Neural cell (in vitro differentiated cells): ENCODE results near the gene MEA1.

Experiments
- EP300 ChIP-seq: fragments of 450-650 bp; conservative IDR thresholded peaks from 2 replicates; pipeline ENCODE4 v1.6.1; 2014; ENCODE audit warnings: antibody characterized with exemption, mild to moderate bottlenecking, moderate library complexity; ENCODE audit not compliant: poor library complexity, severe bottlenecking
- EZH2 ChIP-seq: fragments of 200-600, 300-800 bp; shearing (Covaris generic), sonication (generic); IDR thresholded peaks from 2 replicates; pipeline ENCODE4 v1.6.1; 2014; ENCODE audit warnings: antibody characterized with exemption, low read length, borderline replicate concordance, mild to moderate bottlenecking; ENCODE audit not compliant: insufficient read depth, poor library complexity, severe bottlenecking
- MXI1 ChIP-seq: fragments of 450-650 bp; conservative IDR thresholded peaks from 2 replicates; pipeline ENCODE4 v1.6.1; 2014; ENCODE audit warnings: antibody characterized with exemption, mild to moderate bottlenecking; ENCODE audit not compliant: poor library complexity, severe bottlenecking
- POLR2AphosphoS5 ChIP-seq: IDR thresholded peaks from 2 replicates; pipeline ENCODE4 v1.6.1; 2012
- RAD21 ChIP-seq: fragments of 450-650 bp; conservative IDR thresholded peaks from 2 replicates; pipeline ENCODE4 v1.6.1; 2014; ENCODE audit warnings: antibody characterized with exemption, mild to moderate bottlenecking, moderate library complexity
- SMC3 ChIP-seq: fragments of 450-650 bp; conservative IDR thresholded peaks from 2 replicates; pipeline ENCODE4 v1.6.1; 2014; ENCODE audit warnings: antibody characterized with exemption, mild to moderate bottlenecking, moderate library complexity; ENCODE audit not compliant: poor library complexity
- TAF1 ChIP-seq: IDR thresholded peaks from 2 replicates; pipeline ENCODE4 v1.6.1; 2012; ENCODE audit warnings: low read depth
- TF ChIP-seq, protein P1 (sequence below): fragments of 450-650 bp; IDR thresholded peaks from 2 replicates; pipeline ENCODE4 v1.5.1; 2014; ENCODE audit warnings: antibody characterized with exemption, mild to moderate bottlenecking, moderate library complexity; ENCODE audit not compliant: poor library complexity, severe bottlenecking
- TF ChIP-seq, protein P2 (sequence below): IDR thresholded peaks from 2 replicates; pipeline ENCODE4 v1.6.1; 2012; ENCODE audit warnings: borderline replicate concordance

DNA sequence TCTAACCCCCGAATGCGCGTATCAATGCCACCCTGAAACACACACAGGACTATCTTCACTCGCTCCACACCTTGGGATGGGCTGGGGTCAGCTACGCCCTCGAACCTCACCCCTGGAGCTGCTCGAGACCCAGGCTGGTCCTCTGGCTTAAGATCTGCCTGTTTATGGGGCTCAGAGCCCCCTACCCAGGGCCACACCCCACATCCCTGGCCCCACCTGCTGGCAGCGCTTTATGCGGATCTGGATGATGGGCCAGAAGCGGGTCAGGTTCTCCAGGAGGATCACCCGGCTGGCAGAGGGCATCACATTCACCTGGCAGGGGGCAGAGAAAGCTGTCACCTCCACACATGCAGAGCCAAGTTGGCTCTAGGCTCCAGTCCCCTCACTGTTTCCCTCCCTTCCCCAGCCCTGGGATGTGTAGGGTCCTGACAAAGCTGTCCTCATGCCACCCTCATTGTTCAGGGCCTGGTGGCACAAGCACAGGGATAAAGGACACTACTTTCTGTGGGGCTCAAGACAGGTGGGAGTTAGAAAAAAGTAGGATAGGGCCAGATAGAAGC lies 31.7 kb upstream of the MEA1 start:
- TF ChIP-seq SMC3: no peak
- no peak for TF ChIP-seq TAF1
- TF ChIP-seq, protein P1, sequence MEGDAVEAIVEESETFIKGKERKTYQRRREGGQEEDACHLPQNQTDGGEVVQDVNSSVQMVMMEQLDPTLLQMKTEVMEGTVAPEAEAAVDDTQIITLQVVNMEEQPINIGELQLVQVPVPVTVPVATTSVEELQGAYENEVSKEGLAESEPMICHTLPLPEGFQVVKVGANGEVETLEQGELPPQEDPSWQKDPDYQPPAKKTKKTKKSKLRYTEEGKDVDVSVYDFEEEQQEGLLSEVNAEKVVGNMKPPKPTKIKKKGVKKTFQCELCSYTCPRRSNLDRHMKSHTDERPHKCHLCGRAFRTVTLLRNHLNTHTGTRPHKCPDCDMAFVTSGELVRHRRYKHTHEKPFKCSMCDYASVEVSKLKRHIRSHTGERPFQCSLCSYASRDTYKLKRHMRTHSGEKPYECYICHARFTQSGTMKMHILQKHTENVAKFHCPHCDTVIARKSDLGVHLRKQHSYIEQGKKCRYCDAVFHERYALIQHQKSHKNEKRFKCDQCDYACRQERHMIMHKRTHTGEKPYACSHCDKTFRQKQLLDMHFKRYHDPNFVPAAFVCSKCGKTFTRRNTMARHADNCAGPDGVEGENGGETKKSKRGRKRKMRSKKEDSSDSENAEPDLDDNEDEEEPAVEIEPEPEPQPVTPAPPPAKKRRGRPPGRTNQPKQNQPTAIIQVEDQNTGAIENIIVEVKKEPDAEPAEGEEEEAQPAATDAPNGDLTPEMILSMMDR: no peak
- no peak for TF ChIP-seq EZH2
- TF ChIP-seq POLR2AphosphoS5: no peak
- TF ChIP-seq EP300: no peak
- TF ChIP-seq, protein P2, sequence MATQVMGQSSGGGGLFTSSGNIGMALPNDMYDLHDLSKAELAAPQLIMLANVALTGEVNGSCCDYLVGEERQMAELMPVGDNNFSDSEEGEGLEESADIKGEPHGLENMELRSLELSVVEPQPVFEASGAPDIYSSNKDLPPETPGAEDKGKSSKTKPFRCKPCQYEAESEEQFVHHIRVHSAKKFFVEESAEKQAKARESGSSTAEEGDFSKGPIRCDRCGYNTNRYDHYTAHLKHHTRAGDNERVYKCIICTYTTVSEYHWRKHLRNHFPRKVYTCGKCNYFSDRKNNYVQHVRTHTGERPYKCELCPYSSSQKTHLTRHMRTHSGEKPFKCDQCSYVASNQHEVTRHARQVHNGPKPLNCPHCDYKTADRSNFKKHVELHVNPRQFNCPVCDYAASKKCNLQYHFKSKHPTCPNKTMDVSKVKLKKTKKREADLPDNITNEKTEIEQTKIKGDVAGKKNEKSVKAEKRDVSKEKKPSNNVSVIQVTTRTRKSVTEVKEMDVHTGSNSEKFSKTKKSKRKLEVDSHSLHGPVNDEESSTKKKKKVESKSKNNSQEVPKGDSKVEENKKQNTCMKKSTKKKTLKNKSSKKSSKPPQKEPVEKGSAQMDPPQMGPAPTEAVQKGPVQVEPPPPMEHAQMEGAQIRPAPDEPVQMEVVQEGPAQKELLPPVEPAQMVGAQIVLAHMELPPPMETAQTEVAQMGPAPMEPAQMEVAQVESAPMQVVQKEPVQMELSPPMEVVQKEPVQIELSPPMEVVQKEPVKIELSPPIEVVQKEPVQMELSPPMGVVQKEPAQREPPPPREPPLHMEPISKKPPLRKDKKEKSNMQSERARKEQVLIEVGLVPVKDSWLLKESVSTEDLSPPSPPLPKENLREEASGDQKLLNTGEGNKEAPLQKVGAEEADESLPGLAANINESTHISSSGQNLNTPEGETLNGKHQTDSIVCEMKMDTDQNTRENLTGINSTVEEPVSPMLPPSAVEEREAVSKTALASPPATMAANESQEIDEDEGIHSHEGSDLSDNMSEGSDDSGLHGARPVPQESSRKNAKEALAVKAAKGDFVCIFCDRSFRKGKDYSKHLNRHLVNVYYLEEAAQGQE: no peak
- no peak for TF ChIP-seq MXI1
- no peak for TF ChIP-seq RAD21
